Activated T-cell treated with anti-CD3 and anti-CD28 coated beads, Interleukin-2, amount 50 U/mL, for 24 hours (primary cell): Measurements from ENCODE around the gene DISC1.

ENCODE experiments used
- DNase-seq: peaks from one replicate; pipeline ENCODE4 v3.0.0-alpha.2; 2020
- H3K27ac Mint-ChIP-seq: 2 replicates; pipeline ENCODE4 v1.8.0; 2020; ENCODE audit warnings: mild to moderate bottlenecking, mixed read lengths
- H3K27me3 Mint-ChIP-seq: 2 replicates; pipeline ENCODE4 v1.8.0; 2020; ENCODE audit warnings: mixed read lengths
- H3K36me3 Mint-ChIP-seq: 2 replicates; pipeline ENCODE4 v1.8.0; 2020; ENCODE audit warnings: low read depth, mixed read lengths
- H3K4me1 Mint-ChIP-seq: 2 replicates; pipeline ENCODE4 v1.8.0; 2020; ENCODE audit warnings: low read depth, mixed read lengths
- H3K4me3 Mint-ChIP-seq: 2 replicates; pipeline ENCODE4 v1.8.0; 2020; ENCODE audit warnings: mild to moderate bottlenecking, moderate library complexity, mixed read lengths
- H3K9me3 Mint-ChIP-seq: 2 replicates; pipeline ENCODE4 v1.8.0; 2020; ENCODE audit warnings: mixed read lengths

DISC1 gene

DNA sequence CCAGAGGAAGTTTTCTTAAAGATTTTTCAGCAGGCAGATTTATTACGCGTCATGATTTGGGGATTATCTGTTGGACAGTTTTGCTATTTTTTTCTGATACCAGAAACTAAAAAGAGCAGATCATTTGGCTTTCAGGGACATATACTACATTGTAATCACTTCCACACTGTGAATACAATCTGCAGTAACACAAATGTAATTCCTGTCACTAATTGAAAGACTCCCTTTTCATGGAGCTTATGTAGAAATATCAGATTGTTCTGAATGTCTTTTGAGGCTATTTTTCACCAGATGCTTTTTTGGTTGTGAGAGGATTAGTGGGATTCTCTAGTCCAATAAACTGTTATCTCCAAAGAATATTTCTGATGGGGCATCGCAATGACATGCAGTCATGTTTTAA, 464.2 kb downstream of the DISC1 start:
- no peak overlapping the region for H3K27ac Mint-ChIP-seq
- H3K27me3 Mint-ChIP-seq, result peaks cover 2% of the 10 kb centered on the region
- no peaks in the 10 kb centered on the region for H3K9me3 Mint-ChIP-seq
- H3K36me3 Mint-ChIP-seq, result no peaks in the 10 kb centered on the region
- H3K4me3 Mint-ChIP-seq, result no peak overlapping the region
- DNase-seq, result no peak
- no peaks in the 10 kb centered on the region for H3K4me1 Mint-ChIP-seq
